ENCODE results near the gene TMEM95. TPM values are rescaled to one million over a fixed set of nuclear protein-coding genes. Genes with fewer than 3 reads are reported as not detected.

TMEM95 gene
- total RNA-seq, 2 donors from 2014 or later = not detected

DNA sequence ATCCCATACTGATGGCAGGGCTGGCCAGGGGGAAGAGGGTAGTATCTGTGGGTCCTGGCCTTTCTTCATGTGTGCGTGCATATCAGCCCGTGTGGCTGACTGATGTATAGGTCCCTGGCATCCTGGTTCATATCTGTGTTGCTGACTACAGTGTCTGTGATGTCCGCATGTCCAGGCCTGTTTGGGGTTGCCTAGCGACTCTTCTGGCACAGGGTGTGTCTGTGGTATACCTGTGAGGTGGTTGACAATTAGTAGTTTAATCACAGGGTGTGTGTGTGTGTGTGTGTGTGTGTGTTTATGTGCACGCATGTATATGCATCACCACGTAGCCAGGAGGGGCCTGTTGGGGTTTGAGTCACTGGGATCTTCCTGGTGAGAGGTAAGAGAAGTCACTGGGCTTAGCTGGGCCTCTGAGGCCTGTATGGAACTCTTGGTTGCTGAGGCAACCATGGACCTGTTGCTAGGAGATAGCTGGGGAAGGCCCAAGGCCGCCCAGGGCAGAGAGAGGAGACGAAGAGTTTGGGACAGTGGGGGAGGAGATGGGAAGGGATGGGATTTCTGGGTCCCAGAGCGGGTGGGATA lies 603 bp upstream of the TMEM95 start:
- Mint-ChIP-seq H3K4me3 (no peak overlapping the region), H3K9me3 (no peaks in the 10 kb centered on the region), H3K36me3 (ENCODE audit: low read depth) (no peaks in the 10 kb centered on the region), H3K4me1 (peaks cover 11% of the 10 kb centered on the region), H3K27me3 (ENCODE audit: insufficient read depth) (peaks cover 24% of the 10 kb centered on the region), H3K27ac (no peak overlapping the region)
- no peaks in the 10 kb centered on the region for H3K27me3 ChIP-seq (ENCODE audit: control insufficient read depth, insufficient read depth, low read length, poor library complexity, severe bottlenecking)
- no peaks in the 10 kb centered on the region for H3K36me3 ChIP-seq (ENCODE audit: control insufficient read depth, insufficient read depth, low read length)
- TF ChIP-seq, protein P1, sequence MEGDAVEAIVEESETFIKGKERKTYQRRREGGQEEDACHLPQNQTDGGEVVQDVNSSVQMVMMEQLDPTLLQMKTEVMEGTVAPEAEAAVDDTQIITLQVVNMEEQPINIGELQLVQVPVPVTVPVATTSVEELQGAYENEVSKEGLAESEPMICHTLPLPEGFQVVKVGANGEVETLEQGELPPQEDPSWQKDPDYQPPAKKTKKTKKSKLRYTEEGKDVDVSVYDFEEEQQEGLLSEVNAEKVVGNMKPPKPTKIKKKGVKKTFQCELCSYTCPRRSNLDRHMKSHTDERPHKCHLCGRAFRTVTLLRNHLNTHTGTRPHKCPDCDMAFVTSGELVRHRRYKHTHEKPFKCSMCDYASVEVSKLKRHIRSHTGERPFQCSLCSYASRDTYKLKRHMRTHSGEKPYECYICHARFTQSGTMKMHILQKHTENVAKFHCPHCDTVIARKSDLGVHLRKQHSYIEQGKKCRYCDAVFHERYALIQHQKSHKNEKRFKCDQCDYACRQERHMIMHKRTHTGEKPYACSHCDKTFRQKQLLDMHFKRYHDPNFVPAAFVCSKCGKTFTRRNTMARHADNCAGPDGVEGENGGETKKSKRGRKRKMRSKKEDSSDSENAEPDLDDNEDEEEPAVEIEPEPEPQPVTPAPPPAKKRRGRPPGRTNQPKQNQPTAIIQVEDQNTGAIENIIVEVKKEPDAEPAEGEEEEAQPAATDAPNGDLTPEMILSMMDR (conservative IDR thresholded peaks at IDR 0.05) = no peak
- H3K9ac ChIP-seq (ENCODE audit: extremely low read depth, low read length, poor library complexity, severe bottlenecking) = no peak overlapping the region
- H3K4me1 ChIP-seq (ENCODE audit: control insufficient read depth, insufficient read depth, low read length) = peaks cover 5% of the 10 kb centered on the region
- WGBS, 2 experiments (ENCODE audit: insufficient coverage in 1 of 2, insufficient read length in 1 of 2) = 47 to 90% methylated on average over 2 to 9 of the region's 9 CpGs
- H3K4me3 ChIP-seq (ENCODE audit: low read length) = no peak overlapping the region
- H3K27ac ChIP-seq (ENCODE audit: low read depth, low read length) = peak overlapping the region; percentile 21
- no peaks in the 10 kb centered on the region for H3K9me3 ChIP-seq (ENCODE audit: control insufficient read depth, low read length)
- no peak for DNase-seq

DNA sequence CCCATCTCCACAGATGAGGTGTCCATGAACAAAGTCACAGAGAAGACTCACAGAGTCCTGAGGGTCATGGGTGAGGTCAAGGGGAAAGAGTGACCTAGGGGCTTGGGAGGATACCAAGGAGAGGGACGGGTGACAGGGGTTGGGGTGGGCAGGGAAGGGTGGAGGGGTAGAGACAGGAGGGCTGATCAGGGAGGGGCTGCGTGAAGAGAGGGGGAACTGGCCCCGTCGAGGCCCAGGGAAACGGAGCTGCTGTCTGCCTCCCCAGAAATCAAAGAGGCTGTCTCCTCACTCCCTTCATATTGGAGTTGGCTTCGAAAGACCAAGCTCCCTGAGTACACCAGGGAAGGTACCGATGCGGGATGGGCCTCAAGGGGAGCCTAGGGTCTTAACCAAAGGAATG lies 617 bp downstream of the TMEM95 start:
- Mint-ChIP-seq H3K9me3 (no peaks in the 10 kb centered on the region), H3K27me3 (ENCODE audit: insufficient read depth) (peaks cover 24% of the 10 kb centered on the region), H3K27ac (no peak overlapping the region), H3K4me3 (no peak overlapping the region), H3K4me1 (peaks cover 6% of the 10 kb centered on the region), H3K36me3 (ENCODE audit: low read depth) (no peaks in the 10 kb centered on the region)
- Histone ChIP-seq H3K4me3 (ENCODE audit: low read length) (no peak overlapping the region), H3K36me3 (ENCODE audit: control insufficient read depth, insufficient read depth, low read length) (no peaks in the 10 kb centered on the region), H3K9me3 (ENCODE audit: control insufficient read depth, low read length) (no peaks in the 10 kb centered on the region), H3K4me1 (ENCODE audit: control insufficient read depth, insufficient read depth, low read length) (peaks cover 5% of the 10 kb centered on the region), H3K27me3 (ENCODE audit: control insufficient read depth, insufficient read depth, low read length, poor library complexity, severe bottlenecking) (no peaks in the 10 kb centered on the region), H3K9ac (ENCODE audit: extremely low read depth, low read length, poor library complexity, severe bottlenecking) (no peak overlapping the region), H3K27ac (ENCODE audit: low read depth, low read length) (no peak overlapping the region)
- no peak for DNase-seq
- TF ChIP-seq, protein P1 (conservative IDR thresholded peaks at IDR 0.05) = no peak
- WGBS, 2 experiments (ENCODE audit: insufficient coverage in 1 of 2, insufficient read length in 1 of 2) = 83% methylated on average over 7 of the region's 8 CpGs; no CpG with 5 or more reads in 1 of the 2 experiments

DNA sequence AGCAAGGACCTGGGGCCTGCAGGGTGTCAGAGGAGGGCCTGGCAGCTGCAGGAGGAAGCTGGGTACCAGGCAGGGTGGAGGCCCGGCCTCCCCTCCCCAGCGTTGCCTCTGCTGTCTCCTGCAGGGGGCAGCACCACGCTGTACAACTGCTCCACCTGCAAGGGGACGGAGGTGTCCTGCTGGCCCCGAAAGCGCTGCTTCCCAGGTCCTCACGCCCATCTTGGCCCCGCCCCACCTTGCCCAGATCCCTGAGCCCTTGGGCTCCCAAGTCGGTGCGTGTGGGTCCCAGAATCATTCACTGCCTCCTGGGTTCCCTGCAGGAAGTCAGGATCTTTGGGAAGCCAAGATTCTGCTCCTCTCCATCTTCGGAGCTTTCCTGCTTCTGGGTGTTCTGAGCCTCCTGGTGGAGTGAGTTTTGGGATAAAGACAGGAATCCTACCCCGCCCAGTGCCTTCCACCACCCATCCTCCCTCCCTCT lies 1.2 kb downstream of the TMEM95 start:
- peaks cover 24% of the 10 kb centered on the region for H3K27me3 Mint-ChIP-seq (ENCODE audit: insufficient read depth)
- no peak overlapping the region for H3K4me3 Mint-ChIP-seq
- H3K9me3 ChIP-seq (ENCODE audit: control insufficient read depth, low read length) = no peaks in the 10 kb centered on the region
- H3K27me3 ChIP-seq (ENCODE audit: control insufficient read depth, insufficient read depth, low read length, poor library complexity, severe bottlenecking) = no peaks in the 10 kb centered on the region
- peaks cover 6% of the 10 kb centered on the region for H3K4me1 Mint-ChIP-seq
- H3K36me3 ChIP-seq (ENCODE audit: control insufficient read depth, insufficient read depth, low read length) = no peaks in the 10 kb centered on the region
- H3K4me3 ChIP-seq (ENCODE audit: low read length) = no peak overlapping the region
- H3K27ac Mint-ChIP-seq = no peak overlapping the region
- 12 to 18% methylated on average over 10 to 12 of the region's 12 CpGs for WGBS, 2 experiments (ENCODE audit: insufficient coverage in 1 of 2, insufficient read length in 1 of 2)
- TF ChIP-seq, protein P1 (conservative IDR thresholded peaks at IDR 0.05) = peak; percentile 98
- no peaks in the 10 kb centered on the region for H3K36me3 Mint-ChIP-seq (ENCODE audit: low read depth)
- no peaks in the 10 kb centered on the region for H3K9me3 Mint-ChIP-seq
- H3K27ac ChIP-seq (ENCODE audit: low read depth, low read length) = no peak overlapping the region
- DNase-seq = peak; percentile 99
- no peak overlapping the region for H3K9ac ChIP-seq (ENCODE audit: extremely low read depth, low read length, poor library complexity, severe bottlenecking)
- peaks cover 5% of the 10 kb centered on the region for H3K4me1 ChIP-seq (ENCODE audit: control insufficient read depth, insufficient read depth, low read length)
